Retinal pigment epithelial cell (primary cell): Measurements from ENCODE around the gene HTR1B.

Source experiments
- DNase-seq: peaks from one replicate; pipeline ENCODE4 v3.0.0-alpha.2; 2010; ENCODE audit warnings: low read depth
- H3K4me3 ChIP-seq: 2 replicates; pipeline ENCODE4 v1.5.1; 2011; ENCODE audit warnings: mild to moderate bottlenecking, low read length, control low read depth, moderate library complexity
- CTCF ChIP-seq: conservative IDR thresholded peaks from 2 replicates; pipeline ENCODE4 v1.5.1; 2011; ENCODE audit warnings: low read depth, low read length, control low read depth, inconsistent platforms

The HTR1B gene

GRCh38 chr6:77474973-77475372 lies 11.7 kb upstream of the HTR1B start:
- TF ChIP-seq CTCF, result no peak
- no peak overlapping the region for H3K4me3 ChIP-seq
- DNase-seq, result no peak

GRCh38 chr6:77474286-77474956 lies 11.1 kb upstream of the HTR1B start:
- H3K4me3 ChIP-seq, result no peak overlapping the region
- no peak for TF ChIP-seq CTCF
- no peak for DNase-seq

- H3K4me3 ChIP-seq, result no peak overlapping the region
- DNase-seq, result no peak
- no peak for TF ChIP-seq CTCF
Measured at GRCh38 chr6:77470983-77471382, 7.7 kb upstream of the HTR1B start.

- no peak overlapping the region for H3K4me3 ChIP-seq
- DNase-seq, result no peak
- TF ChIP-seq CTCF, result no peak
Measured at GRCh38 chr6:77468939-77469338, 5.6 kb upstream of the HTR1B start.

GRCh38 chr6:77466451-77467437 lies 3.5 kb upstream of the HTR1B start:
- DNase-seq, result no peak
- TF ChIP-seq CTCF, result peak; percentile 32

GRCh38 chr6:77466055-77466450 lies 2.8 kb upstream of the HTR1B start:
- peak; percentile 84 for TF ChIP-seq CTCF
- peak; percentile 42 for DNase-seq
- H3K4me3 ChIP-seq, result peak overlapping the region; percentile 87

More at GRCh38 chr6:77466451-77467437, 3.5 kb upstream of the HTR1B start:
- H3K4me3 ChIP-seq, result peak overlapping the region; percentile 87

GRCh38 chr6:77464495-77464867 lies 1.2 kb upstream of the HTR1B start:
- TF ChIP-seq CTCF, result no peak
- H3K4me3 ChIP-seq, result peak overlapping the region; percentile 45
- no peak for DNase-seq
